22Rv1 (cell line): ENCODE measurements around the gene GPHA2.

Experiments used
- H3K27ac ChIP-seq: fragments of 450-650 bp; 2 replicates; pipeline ENCODE4 v1.5.1; 2017
- ZFX ChIP-seq: fragments of 450-650 bp; IDR thresholded peaks from 2 replicates; pipeline ENCODE4 v1.6.1; 2017; ENCODE audit warnings: antibody characterized with exemption, borderline replicate concordance
- TF ChIP-seq, protein P1 (sequence below): fragments of 450-650 bp; IDR thresholded peaks from 2 replicates; pipeline ENCODE4 v1.5.1; 2017; ENCODE audit warnings: mild to moderate bottlenecking

GPHA2 gene

DNA sequence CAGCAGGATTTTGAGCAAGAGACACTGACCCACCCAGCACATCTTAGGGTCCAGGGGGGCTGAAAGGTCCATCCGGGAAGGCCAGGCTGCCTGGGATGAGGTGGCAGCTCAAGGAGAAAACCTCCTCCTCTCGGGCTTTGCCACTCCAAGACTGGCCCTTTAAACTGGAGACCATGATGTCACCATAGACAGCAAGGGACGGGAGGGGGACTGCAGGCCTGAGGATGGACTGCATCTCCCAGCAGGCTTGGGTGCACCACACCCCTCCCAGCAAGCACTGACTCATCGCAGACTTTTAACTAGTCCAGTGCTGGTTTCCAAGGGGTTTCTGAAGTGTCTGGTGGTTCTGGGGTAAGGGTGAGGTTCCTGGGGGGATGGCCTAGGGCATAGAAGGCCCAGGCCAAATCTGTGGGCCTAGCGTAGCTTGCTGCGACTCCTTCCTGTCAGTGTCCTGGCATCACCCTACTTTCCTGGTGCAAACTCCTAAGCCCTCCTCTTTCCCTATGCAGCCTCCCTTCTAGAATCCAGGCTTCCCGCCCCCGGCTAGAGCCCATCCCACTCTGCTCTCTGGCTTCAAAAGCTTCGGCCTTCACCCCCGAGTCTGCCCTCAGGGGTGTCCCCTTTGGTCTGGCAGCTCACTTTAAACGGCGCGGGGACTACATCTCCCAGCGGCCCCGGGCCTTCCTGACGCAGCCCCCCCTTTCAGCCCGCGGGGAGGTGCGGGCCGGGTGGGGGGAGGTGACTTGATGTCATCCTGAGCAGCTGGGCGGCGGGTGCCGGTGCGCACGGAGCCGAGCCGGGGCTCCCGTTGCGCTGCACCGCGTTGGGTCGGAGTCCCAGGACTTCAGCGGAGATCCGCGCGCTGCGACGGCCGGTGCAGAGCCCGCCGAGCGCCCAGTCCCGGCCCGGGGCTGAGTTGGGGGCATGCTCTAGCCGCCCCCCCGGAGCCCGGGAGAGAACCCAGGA is 11.5 kb downstream of the GPHA2 start, which contains the start of gene PPP2R5B:
Gene PPP2R5B (plus strand): TSS at position 746 of the 966 bp plus-strand sequence. CDS start 1,046 bp downstream, outside the sequence.
- TF ChIP-seq ZFX: no peak
- TF ChIP-seq, protein P1, sequence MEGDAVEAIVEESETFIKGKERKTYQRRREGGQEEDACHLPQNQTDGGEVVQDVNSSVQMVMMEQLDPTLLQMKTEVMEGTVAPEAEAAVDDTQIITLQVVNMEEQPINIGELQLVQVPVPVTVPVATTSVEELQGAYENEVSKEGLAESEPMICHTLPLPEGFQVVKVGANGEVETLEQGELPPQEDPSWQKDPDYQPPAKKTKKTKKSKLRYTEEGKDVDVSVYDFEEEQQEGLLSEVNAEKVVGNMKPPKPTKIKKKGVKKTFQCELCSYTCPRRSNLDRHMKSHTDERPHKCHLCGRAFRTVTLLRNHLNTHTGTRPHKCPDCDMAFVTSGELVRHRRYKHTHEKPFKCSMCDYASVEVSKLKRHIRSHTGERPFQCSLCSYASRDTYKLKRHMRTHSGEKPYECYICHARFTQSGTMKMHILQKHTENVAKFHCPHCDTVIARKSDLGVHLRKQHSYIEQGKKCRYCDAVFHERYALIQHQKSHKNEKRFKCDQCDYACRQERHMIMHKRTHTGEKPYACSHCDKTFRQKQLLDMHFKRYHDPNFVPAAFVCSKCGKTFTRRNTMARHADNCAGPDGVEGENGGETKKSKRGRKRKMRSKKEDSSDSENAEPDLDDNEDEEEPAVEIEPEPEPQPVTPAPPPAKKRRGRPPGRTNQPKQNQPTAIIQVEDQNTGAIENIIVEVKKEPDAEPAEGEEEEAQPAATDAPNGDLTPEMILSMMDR: no peak
- H3K27ac ChIP-seq: peak within 1 kb of the TSS; percentile 74

- 0 out of 2 replicates have a peak overlapping the region, but pooled peaks have one; percentile 74 for H3K27ac ChIP-seq
- TF ChIP-seq, protein P1: no peak
- no peak for TF ChIP-seq ZFX
Measured at GRCh38 chr11:64923151-64923661, 12.5 kb downstream of the GPHA2 start.

- H3K27ac ChIP-seq: no peak overlapping the region
- TF ChIP-seq ZFX: no peak
- TF ChIP-seq, protein P1: no peak
Measured at GRCh38 chr11:64921384-64921783, 14.3 kb downstream of the GPHA2 start.

GRCh38 chr11:64920124-64920523 is 15.6 kb downstream of the GPHA2 start:
- no peak overlapping the region for H3K27ac ChIP-seq
- no peak for TF ChIP-seq ZFX
- TF ChIP-seq, protein P1: no peak

GRCh38 chr11:64919627-64920026 is 16.1 kb downstream of the GPHA2 start:
- TF ChIP-seq, protein P1: no peak
- TF ChIP-seq ZFX: no peak
- no peak overlapping the region for H3K27ac ChIP-seq

GRCh38 chr11:64918017-64918416 is 17.7 kb downstream of the GPHA2 start:
- TF ChIP-seq ZFX: no peak
- TF ChIP-seq, protein P1: peak; percentile 29
- peak overlapping the region; percentile 65 for H3K27ac ChIP-seq

DNA sequence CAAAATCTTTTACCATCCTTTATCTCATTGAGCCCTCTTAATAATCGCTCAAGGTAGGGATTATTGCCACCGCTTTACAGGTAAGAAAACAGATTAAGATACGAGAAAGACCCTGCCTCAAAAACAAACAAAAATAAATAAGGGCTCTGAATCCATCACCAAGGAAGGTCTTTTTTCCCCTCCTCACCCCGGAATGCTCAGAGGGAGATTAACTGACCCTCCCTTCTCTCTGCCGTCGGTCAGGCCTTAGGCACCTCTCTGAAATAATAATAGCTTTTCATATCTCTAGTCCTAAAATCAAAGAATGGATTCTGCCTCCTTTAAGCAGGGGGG is 18.1 kb downstream of the GPHA2 start:
- TF ChIP-seq ZFX: no peak
- TF ChIP-seq, protein P1: no peak
- peak overlapping the region; percentile 65 for H3K27ac ChIP-seq
